Hepatocyte (in vitro differentiated cells): Measurements from ENCODE around the gene PALLD.

Experiments used
- CTCF ChIP-seq: fragments of 200-600 bp; sonication (generic); IDR thresholded peaks from 2 replicates; pipeline ENCODE4 v1.5.1; 2016; ENCODE audit warnings: antibody characterized with exemption, mild to moderate bottlenecking; ENCODE audit not compliant: poor library complexity
- EZH2phosphoT487 ChIP-seq: fragments of 200-600 bp; sonication (generic); IDR thresholded peaks from one replicate; pipeline ENCODE4 v1.6.1; 2018; ENCODE audit warnings: antibody characterized with exemption, mild to moderate bottlenecking, low read depth, moderate library complexity; ENCODE audit not compliant: unreplicated experiment, severe bottlenecking

GRCh38 chr4:168849997-168850396, 353.1 kb downstream of the PALLD start:
- TF ChIP-seq EZH2phosphoT487 (no peak), CTCF (no peak)
